HG03558 (cell line): ENCODE results near the gene P2RX7.

Experiments
- ATAC-seq: cut with Tn5 transposase; IDR thresholded peaks from one replicate; pipeline ENCODE4 v1.9.1; 2021; ENCODE audit warnings: moderate number of reproducible peaks; ENCODE audit not compliant: unreplicated experiment; ENCODE audit errors: extremely low read depth

Gene P2RX7

GRCh38 chr12:121167232-121167820 is 34.6 kb downstream of the P2RX7 start:
- no peak for ATAC-seq

DNA sequence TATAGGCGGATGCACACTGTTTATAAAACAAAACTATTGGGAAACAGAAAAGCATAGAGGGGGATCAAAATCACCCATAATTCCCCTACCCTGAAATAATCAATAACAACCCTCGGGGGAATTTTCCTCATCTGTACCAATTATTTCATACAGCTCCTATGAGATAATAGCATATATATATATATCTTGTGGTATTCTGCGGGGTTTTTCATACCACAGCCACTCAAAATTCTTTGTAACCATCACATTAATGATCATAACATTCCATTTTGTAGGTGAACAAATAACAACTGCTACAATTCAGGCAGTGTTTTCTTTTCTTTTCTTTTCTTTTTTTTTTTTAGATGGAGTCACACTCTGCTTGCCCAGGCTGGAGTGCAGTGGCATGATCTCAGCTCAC is 35.3 kb downstream of the P2RX7 start:
- ATAC-seq: no peak

DNA sequence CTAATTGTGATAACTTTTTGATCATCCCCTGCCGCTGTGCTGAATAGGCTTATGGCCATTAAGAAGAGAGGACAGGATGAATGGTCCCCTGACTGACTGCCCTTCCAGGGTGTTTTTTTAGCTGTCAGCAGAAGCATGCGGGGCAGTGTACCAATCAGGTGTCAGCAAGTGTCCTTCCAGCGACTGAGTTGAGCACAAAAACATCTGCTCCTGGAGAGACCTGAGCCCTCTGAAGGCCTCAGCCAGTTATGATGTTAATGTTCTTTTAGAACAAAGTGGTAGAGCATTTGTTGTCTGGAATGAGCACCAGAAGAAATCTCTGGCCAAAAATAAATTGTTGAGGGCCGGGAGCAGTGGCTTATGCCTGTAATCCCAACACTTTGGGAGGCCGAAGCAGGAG is 37.5 kb downstream of the P2RX7 start:
- no peak for ATAC-seq

GRCh38 chr12:121170611-121171260 is 38.1 kb downstream of the P2RX7 start:
- no peak for ATAC-seq

- ATAC-seq: no peak
Measured at GRCh38 chr12:121172145-121172544, 39.5 kb downstream of the P2RX7 start.

GRCh38 chr12:121175383-121176119 is 42.9 kb downstream of the P2RX7 start:
- ATAC-seq: no peak

GRCh38 chr12:121176826-121177529 is 44.3 kb downstream of the P2RX7 start:
- no peak for ATAC-seq

GRCh38 chr12:121181181-121181580 is 48.5 kb downstream of the P2RX7 start:
- no peak for ATAC-seq

DNA sequence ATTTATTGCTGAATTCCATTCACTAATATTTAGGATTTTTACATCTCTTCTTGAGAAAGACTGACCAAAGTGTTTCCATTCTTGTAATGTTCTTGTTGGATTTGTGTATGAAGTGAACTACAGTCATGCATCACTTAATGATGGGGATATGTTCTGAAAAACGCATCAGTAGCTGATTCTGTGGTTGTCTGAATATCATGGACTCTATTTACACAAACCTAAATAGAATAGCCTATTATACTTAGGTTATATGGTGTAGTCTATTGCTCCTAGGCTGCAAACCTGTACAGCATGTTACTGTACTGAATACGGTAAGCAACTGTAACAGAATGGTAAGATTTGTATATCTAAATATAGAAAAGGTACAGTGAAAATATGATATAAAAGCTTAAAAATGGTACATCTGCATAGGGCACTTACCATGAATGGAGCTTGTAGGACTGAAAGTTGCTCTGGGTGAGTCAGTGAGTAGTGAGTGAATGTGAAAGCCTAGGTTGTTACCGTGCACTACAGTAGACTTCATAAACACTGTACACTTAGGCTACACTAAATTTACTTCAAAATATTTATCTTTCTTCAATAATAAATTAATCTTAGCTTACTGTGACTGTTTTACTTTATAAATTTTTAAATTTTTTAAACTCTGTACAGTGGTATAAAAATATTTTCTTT is 49.7 kb downstream of the P2RX7 start:
- no peak for ATAC-seq

DNA sequence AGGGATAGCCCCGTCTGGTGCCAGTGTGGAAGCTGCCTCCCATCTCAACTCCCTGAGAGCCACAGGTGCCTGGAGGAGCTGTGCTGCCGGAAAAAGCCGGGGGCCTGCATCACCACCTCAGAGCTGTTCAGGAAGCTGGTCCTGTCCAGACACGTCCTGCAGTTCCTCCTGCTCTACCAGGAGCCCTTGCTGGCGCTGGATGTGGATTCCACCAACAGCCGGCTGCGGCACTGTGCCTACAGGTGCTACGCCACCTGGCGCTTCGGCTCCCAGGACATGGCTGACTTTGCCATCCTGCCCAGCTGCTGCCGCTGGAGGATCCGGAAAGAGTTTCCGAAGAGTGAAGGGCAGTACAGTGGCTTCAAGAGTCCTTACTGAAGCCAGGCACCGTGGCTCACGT is 51.7 kb downstream of the P2RX7 start:
- no peak for ATAC-seq

GRCh38 chr12:121184984-121185889 is 52.6 kb downstream of the P2RX7 start:
- ATAC-seq: no peak

GRCh38 chr12:121186826-121187225 is 54.1 kb downstream of the P2RX7 start:
- no peak for ATAC-seq

DNA sequence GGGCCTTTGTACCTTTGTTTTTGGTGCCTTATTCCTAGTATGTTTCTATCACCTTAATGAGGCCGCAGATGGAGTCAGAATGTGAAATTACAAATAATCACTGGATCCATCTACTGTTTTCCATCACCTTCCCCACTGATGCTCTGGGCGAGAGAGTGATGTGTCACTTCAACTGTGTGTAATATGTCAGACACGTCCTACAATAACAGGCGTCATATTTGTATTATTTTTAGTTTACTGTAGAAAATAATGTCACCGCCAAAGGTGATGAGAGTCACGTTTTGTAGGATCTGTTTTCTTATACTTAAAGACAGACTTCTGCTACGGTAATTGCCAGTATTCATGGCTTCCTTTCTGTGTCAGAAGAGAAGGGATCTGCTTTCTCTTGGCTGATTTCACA is 54.8 kb downstream of the P2RX7 start:
- ATAC-seq: no peak

- no peak for ATAC-seq
Measured at GRCh38 chr12:121188227-121188626, 55.6 kb downstream of the P2RX7 start.

DNA sequence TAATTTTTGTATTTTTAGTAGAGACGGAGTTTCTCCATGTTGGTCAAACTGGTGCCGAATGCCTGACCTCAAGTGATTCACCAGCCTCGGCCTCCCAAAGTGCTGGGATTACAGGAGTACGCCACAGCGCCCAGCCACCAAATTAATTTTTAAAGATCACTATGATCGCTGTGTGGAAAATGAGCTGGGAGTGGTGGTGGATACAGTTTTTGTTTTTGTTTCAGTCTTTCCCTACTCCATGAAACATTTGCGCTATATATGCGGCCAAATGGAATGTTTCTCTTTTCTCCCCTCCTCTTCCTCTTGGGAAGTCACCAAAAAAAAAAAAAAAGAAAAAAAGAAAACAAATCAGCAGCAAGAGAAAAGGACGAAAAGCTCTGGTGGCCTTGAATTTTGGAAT is 56.5 kb downstream of the P2RX7 start:
- ATAC-seq: no peak

DNA sequence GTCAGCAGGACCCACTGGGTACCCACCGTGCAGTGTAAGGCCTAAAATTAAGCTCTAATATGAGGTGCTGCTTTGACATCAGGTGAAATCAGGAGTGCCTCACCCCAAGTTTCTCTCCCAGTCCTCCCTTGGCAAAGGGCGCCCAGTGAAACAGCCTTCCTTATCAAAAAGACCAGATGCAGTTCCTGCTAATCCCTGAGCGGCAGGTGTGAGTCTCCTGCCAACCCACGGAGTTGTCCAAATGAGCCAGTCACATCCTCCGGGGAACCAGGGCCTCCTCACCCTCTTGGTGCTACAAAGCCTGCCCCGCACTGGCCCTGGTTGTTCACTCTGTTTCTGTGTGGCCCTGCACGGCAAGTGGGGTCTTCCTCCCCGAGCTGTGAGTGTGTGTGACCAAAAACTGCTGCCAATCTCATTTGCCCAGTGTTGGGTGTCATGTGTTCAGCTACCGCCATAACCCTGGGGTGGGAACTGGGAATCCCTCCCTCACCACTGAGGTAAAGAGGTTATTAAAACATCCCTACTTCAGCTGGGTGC is 57.0 kb downstream of the P2RX7 start:
- no peak for ATAC-seq

DNA sequence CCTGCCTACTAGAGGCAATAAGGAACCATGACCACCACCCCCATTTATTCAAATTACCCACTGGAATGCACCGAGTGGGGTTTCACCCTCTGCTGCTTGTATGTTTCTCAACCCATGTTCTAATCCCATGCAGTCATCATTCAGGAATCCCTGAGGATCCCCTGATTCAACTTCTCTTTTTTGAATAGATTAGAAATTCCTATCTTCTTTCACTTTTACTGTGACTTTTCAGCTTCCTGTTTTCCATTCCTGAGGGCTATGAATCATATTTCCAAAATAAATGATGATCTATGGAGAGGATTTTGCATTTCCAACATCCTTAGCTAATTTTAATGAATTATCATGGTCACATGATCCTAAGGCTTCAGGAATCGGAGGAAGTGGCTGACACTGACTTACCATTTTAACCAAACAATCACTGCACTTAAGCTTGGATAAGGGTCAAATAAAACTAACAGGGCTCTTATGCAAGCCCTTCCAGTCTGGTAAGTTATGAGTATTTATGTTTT is 57.9 kb downstream of the P2RX7 start:
- ATAC-seq: no peak

- no peak for ATAC-seq
Measured at GRCh38 chr12:121191151-121191550, 58.5 kb downstream of the P2RX7 start.

DNA sequence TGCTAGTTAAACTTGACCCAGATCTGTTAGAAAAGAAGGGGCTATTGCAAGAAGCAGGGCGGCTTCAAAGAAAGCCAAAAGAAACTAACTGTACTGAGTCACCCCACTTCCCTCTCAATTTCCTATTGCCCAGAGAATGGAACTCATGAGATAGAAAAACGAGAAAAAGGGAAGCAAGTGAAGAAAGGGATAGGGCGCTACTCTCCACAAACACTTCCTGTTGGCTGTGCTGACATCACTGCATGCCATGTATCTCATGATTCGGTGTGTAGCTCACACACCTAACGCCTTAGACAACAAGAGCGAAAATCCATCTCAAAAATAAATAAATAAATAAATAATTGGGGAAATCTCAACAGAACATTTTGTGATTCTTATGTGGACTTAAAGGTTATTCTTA is 64.2 kb downstream of the P2RX7 start:
- ATAC-seq: no peak
